ENCODE data around the gene WNT3A. TPM values are rescaled to one million over a fixed set of nuclear protein-coding genes. Genes with fewer than 3 reads are reported as not detected.

The WNT3A gene
- total RNA-seq, 4 donors from 2014 or later, result not detected

- H3K27ac ChIP-seq, result no peak overlapping the region
- peaks cover 0 to 8% of the 10 kb centered on the region in 2 donors for H3K4me1 ChIP-seq
- no peak overlapping the region for H3K4me3 ChIP-seq
- peaks cover 3 to 12% of the 10 kb centered on the region in 2 donors for H3K27me3 ChIP-seq
- no peaks in the 10 kb centered on the region for H3K36me3 ChIP-seq
- peak; percentile 6 for DNase-seq
- TF ChIP-seq CTCF (IDR thresholded peaks at IDR 0.05), result no peak
- TF ChIP-seq POLR2A (IDR thresholded peaks at IDR 0.05), result no peak
- intact Hi-C loops (cut with DNase I; ENCODE audit: low total_unique reads), result no loop called here
- H3K9me3 ChIP-seq, result no peaks in the 10 kb centered on the region
Measured at GRCh38 chr1:228009828-228010775, 3.3 kb downstream of the WNT3A start.

GRCh38 chr1:228010921-228011320 is 4.1 kb downstream of the WNT3A start:
- intact Hi-C loops (cut with DNase I; ENCODE audit: low total_unique reads), result no loop called here

GRCh38 chr1:228011721-228012311 is 5.0 kb downstream of the WNT3A start:
- Histone ChIP-seq H3K27me3 (peaks cover 3 to 11% of the 10 kb centered on the region in 2 donors), H3K27ac (no peak overlapping the region), H3K4me1 (peaks cover 0 to 8% of the 10 kb centered on the region in 2 donors), H3K4me3 (no peak overlapping the region), H3K9me3 (no peaks in the 10 kb centered on the region), H3K36me3 (no peaks in the 10 kb centered on the region)
- intact Hi-C loops (cut with DNase I; ENCODE audit: low total_unique reads), result no loop called here
- peak; percentile 6 to 8 for DNase-seq
- TF ChIP-seq POLR2A (IDR thresholded peaks at IDR 0.05), result no peak
- no peak for TF ChIP-seq CTCF (IDR thresholded peaks at IDR 0.05)

More at GRCh38 chr1:228010921-228011320, 4.1 kb downstream of the WNT3A start:
- peak in 1 of 2 donors; percentile 4 for DNase-seq
- Histone ChIP-seq H3K27ac (no peak overlapping the region), H3K4me1 (peaks cover 0 to 8% of the 10 kb centered on the region in 2 donors), H3K27me3 (peaks cover 3 to 11% of the 10 kb centered on the region in 2 donors), H3K36me3 (no peaks in the 10 kb centered on the region), H3K9me3 (no peaks in the 10 kb centered on the region), H3K4me3 (no peak overlapping the region)
- no peak for TF ChIP-seq CTCF (IDR thresholded peaks at IDR 0.05)
- TF ChIP-seq POLR2A (IDR thresholded peaks at IDR 0.05), result no peak

- intact Hi-C loops (cut with DNase I; ENCODE audit: low total_unique reads), result no loop called here
- TF ChIP-seq CTCF (IDR thresholded peaks at IDR 0.05), result no peak
- TF ChIP-seq POLR2A (IDR thresholded peaks at IDR 0.05), result no peak
- H3K36me3 ChIP-seq, result no peaks in the 10 kb centered on the region
- H3K27ac ChIP-seq, result no peak overlapping the region
- H3K4me1 ChIP-seq, result peaks cover 0 to 1% of the 10 kb centered on the region in 2 donors
- no peaks in the 10 kb centered on the region for H3K9me3 ChIP-seq
- no peak overlapping the region for H3K4me3 ChIP-seq
- no peak for DNase-seq
- peaks cover 0 to 11% of the 10 kb centered on the region in 2 donors for H3K27me3 ChIP-seq
Measured at GRCh38 chr1:228012555-228012954, 5.8 kb downstream of the WNT3A start.
